GM12878 (cell line): ENCODE results near the gene PDZD2. TPM values are rescaled to one million over a fixed set of nuclear protein-coding genes. Genes with fewer than 3 reads are reported as not detected.

Experiments
- ATAC-seq: fragments of 200-7000 bp; cut with Tn5 transposase; 3 replicates; pipeline ENCODE4 v1.9.1; 2020; ENCODE audit warnings: mild to moderate bottlenecking, moderate library complexity
- BruUV-seq: library from RNA; stranded (reverse); fragments of 400-500 nt; replicated peaks from 2 replicates; lab custom pipeline; 2021; lab: Mats Ljungman, UMichigan
- CTCF ChIA-PET: fragments of 300-600 bp; sonication (Branson Sonifier 250); formaldehyde crosslinking; extraction: SDS; loops from one replicate; lab custom pipeline; 2021; ENCODE audit warnings: inconsistent platforms; lab: Yijun Ruan, JAX
- POLR2A ChIA-PET: fragments of 350-600 bp; formaldehyde crosslinking; extraction: SDS; loops from one replicate; lab custom pipeline; 2021; ENCODE audit warnings: inconsistent platforms; lab: Charles Lee
- RAD21 ChIA-PET: fragments of 300-600 bp; sonication (Branson Sonifier 250); formaldehyde crosslinking; loops from one replicate; lab custom pipeline; 2023; ENCODE audit warnings: antibody characterized with exemption; ENCODE audit not compliant: unreplicated experiment; lab: Charles Lee
- SMC1A ChIA-PET: fragments of 300-600 bp; sonication (Branson Sonifier 250); formaldehyde crosslinking; loops from one replicate; lab custom pipeline; 2023; ENCODE audit not compliant: unreplicated experiment, uncharacterized antibody; lab: Charles Lee
- DNase-seq: peaks from one replicate; pipeline ENCODE4 v3.0.0-alpha.2; 2011; ENCODE audit warnings: low read depth, low spot score
- FAIRE-seq: peaks from 3 replicates; lab custom pipeline; 2011; peaks lifted over from hg19 to GRCh38; lab: Jason Lieb, UNC
- H2AFZ ChIP-seq: 2 replicates; pipeline ENCODE4 v1.6.0; 2011; ENCODE audit warnings: low read depth, low read length, control low read depth; ENCODE audit not compliant: control insufficient read depth
- H3K27ac ChIP-seq: 2 replicates; pipeline ENCODE4 v1.5.1; 2011; ENCODE audit warnings: control low read depth; ENCODE audit not compliant: control insufficient read depth, insufficient read depth
- H3K27me3 ChIP-seq, 2 experiments: replicated peaks in 1 of 2; 2 replicates each; pipeline versions ENCODE4 v1.6.0 to v1.6.1; 2011; ENCODE audit warnings: low read length in 1 of 2; ENCODE audit not compliant: control insufficient read depth in 2 of 2, insufficient read depth in 2 of 2
- H3K36me3 ChIP-seq, 2 experiments: 2 replicates each; pipeline ENCODE4 v1.5.1; 2011; ENCODE audit warnings: low read length in 1 of 2; ENCODE audit not compliant: control insufficient read depth in 2 of 2, insufficient read depth in 2 of 2
- H3K4me1 ChIP-seq: 2 replicates; pipeline ENCODE4 v1.6.1; 2011; ENCODE audit warnings: mild to moderate bottlenecking, low read length, moderate library complexity, mixed read lengths; ENCODE audit not compliant: control insufficient read depth, insufficient read depth
- H3K4me2 ChIP-seq: 2 replicates; pipeline ENCODE4 v1.6.0; 2011; ENCODE audit warnings: control low read depth; ENCODE audit not compliant: control insufficient read depth, insufficient read depth
- H3K4me3 ChIP-seq: fragments of 200-600 bp; sonication (generic); 2 replicates; pipeline ENCODE4 v1.5.1; 2016
- H3K79me2 ChIP-seq: 2 replicates; pipeline ENCODE4 v1.6.0; 2011; ENCODE audit warnings: low read length; ENCODE audit not compliant: control insufficient read depth, insufficient read depth
- H3K9ac ChIP-seq: 2 replicates; pipeline ENCODE4 v1.8.0; 2011; ENCODE audit warnings: low read length, control low read depth, mixed read lengths; ENCODE audit not compliant: control insufficient read depth, insufficient read depth
- H3K9me3 ChIP-seq: replicated peaks from 3 replicates; pipeline ENCODE4 v1.5.1; 2011; ENCODE audit warnings: mild to moderate bottlenecking, low read length; ENCODE audit not compliant: control insufficient read depth, insufficient read depth
- H4K20me1 ChIP-seq: 2 replicates; pipeline ENCODE4 v1.6.0; 2011; ENCODE audit not compliant: control insufficient read depth, insufficient read depth
- CBX5 ChIP-seq: sonication (generic); IDR thresholded peaks from 2 replicates; pipeline ENCODE4 v1.6.1; 2016; ENCODE audit warnings: low read depth, moderate library complexity, mild to moderate bottlenecking, inconsistent platforms
- FOXM1 ChIP-seq: IDR thresholded peaks from 2 replicates; pipeline ENCODE4 v1.6.1; 2012; ENCODE audit warnings: low read depth, mild to moderate bottlenecking, inconsistent platforms, low read length, moderate library complexity
- NBN ChIP-seq: fragments of 450-650 bp; IDR thresholded peaks from 2 replicates; pipeline ENCODE4 v1.6.1; 2016
- NR2C1 ChIP-seq: fragments of 450-650 bp; IDR thresholded peaks from 2 replicates; pipeline ENCODE4 v1.6.1; 2017; ENCODE audit warnings: antibody characterized with exemption, mild to moderate bottlenecking, moderate library complexity
- NR2F1 ChIP-seq: fragments of 450-650 bp; conservative IDR thresholded peaks from 2 replicates; pipeline ENCODE4 v1.6.1; 2017; ENCODE audit warnings: mild to moderate bottlenecking
- PAX5 ChIP-seq: IDR thresholded peaks from 2 replicates; pipeline ENCODE4 v1.6.1; 2011; ENCODE audit warnings: low read depth, low read length, borderline replicate concordance
- RBBP5 ChIP-seq: fragments of 200-600 bp; sonication (generic); conservative IDR thresholded peaks from 2 replicates; pipeline ENCODE4 v1.6.1; 2016
- RELA ChIP-seq: fragments of 450-650 bp; IDR thresholded peaks from 2 replicates; pipeline ENCODE4 v1.8.0; 2014; ENCODE audit warnings: borderline replicate concordance; ENCODE audit not compliant: partially characterized antibody
- SMARCA5 ChIP-seq: fragments of 450-650 bp; IDR thresholded peaks from 2 replicates; pipeline ENCODE4 v1.6.1; 2017; ENCODE audit warnings: mild to moderate bottlenecking
- SUPT20H ChIP-seq: IDR thresholded peaks from 2 replicates; pipeline ENCODE4 v1.6.1; 2011; ENCODE audit warnings: low read depth, mild to moderate bottlenecking, low read length, moderate library complexity, borderline replicate concordance; ENCODE audit not compliant: control insufficient read depth
- ZBED1 ChIP-seq: IDR thresholded peaks from 2 replicates; pipeline ENCODE4 v1.6.1; 2016; ENCODE audit warnings: borderline replicate concordance
- ZNF217 ChIP-seq: fragments of 450-650 bp; IDR thresholded peaks from 2 replicates; pipeline ENCODE4 v1.6.1; 2017; ENCODE audit warnings: antibody characterized with exemption, mild to moderate bottlenecking
- ZNF384 ChIP-seq: IDR thresholded peaks from 2 replicates; pipeline ENCODE4 v1.6.1; 2012; ENCODE audit warnings: low read depth, mild to moderate bottlenecking, low read length, improper control_type of control experiment, borderline replicate concordance
- ZNF622 ChIP-seq: fragments of 450-650 bp; IDR thresholded peaks from 2 replicates; pipeline ENCODE4 v1.6.1; 2017; ENCODE audit warnings: mild to moderate bottlenecking, inconsistent platforms
- WGBS: methylation state at CpG from one replicate; pipeline ENCODE4 v1.1.6; 2016; ENCODE audit warnings: low lambda C conversion rate; ENCODE audit not compliant: insufficient replicate concordance, insufficient coverage; ENCODE audit errors: missing lambda C conversion rate; 5-methylcytosine and 5-hydroxymethylcytosine counted together
- in situ Hi-C: fragments of 300-500 bp; cut with MboI; formaldehyde crosslinking; loops from 9 replicates; pipeline ENCODE4 v1.14.3; 2018; ENCODE audit warnings: mixed read lengths
- intact Hi-C: fragments of 100-400 bp; cut with micrococcal nuclease; formaldehyde crosslinking; loops from one replicate; pipeline ENCODE4 v1.14.2; 2022; ENCODE audit not compliant: unreplicated experiment
- polyA plus RNA-seq, 11 experiments: library from polyadenylated mRNA; depleted of rRNA in 4 of 11; unstranded in 6 of 11; stranded (reverse) in 5 of 11; fragments of >200 nt; fragmentation: Nextera tagmentation in 4 of 11; fragmentation: Illumina TruSeq in 1 of 11; extraction: Ambion mirVana in 4 of 11; extraction: Trizol in 1 of 11; gene quantifications; 1 replicate in 1 of 11; 2 replicates in 10 of 11; pipeline versions ENCODE4 v1.2.1 to v1.2.3, GENCODE V29; 2011 to 2016; ENCODE audit warnings: inconsistent platforms in 2 of 11, missing spikeins in 2 of 11, low read depth in 1 of 11
- total RNA-seq, 4 experiments: library from RNA; depleted of rRNA in 3 of 4; stranded (reverse); fragments of >200 nt in 3 of 4; fragmentation: Illumina TruSeq in 1 of 4; extraction: Trizol in 1 of 4; gene quantifications; 2 replicates each; pipeline versions ENCODE4 v1.2.1 to v1.2.3, GENCODE V29; 2013 to 2021
- TF ChIP-seq, protein P1 (sequence below): fragments of 450-650 bp; IDR thresholded peaks from 2 replicates; pipeline ENCODE4 v1.6.1; 2017; ENCODE audit warnings: mild to moderate bottlenecking, moderate library complexity
- TF ChIP-seq, protein P2 (sequence below): fragments of 450-650 bp; IDR thresholded peaks from 2 replicates; pipeline ENCODE4 v1.6.1; 2017; ENCODE audit warnings: mild to moderate bottlenecking, moderate library complexity

Gene PDZD2
- total and polyA plus RNA-seq, 10 of the 15 experiments (the other 5 are each of a cell fraction or from before 2014, with no cell fraction given) = 0.01 to 0.58 (median 0.29) TPM; not detected in 3

DNA sequence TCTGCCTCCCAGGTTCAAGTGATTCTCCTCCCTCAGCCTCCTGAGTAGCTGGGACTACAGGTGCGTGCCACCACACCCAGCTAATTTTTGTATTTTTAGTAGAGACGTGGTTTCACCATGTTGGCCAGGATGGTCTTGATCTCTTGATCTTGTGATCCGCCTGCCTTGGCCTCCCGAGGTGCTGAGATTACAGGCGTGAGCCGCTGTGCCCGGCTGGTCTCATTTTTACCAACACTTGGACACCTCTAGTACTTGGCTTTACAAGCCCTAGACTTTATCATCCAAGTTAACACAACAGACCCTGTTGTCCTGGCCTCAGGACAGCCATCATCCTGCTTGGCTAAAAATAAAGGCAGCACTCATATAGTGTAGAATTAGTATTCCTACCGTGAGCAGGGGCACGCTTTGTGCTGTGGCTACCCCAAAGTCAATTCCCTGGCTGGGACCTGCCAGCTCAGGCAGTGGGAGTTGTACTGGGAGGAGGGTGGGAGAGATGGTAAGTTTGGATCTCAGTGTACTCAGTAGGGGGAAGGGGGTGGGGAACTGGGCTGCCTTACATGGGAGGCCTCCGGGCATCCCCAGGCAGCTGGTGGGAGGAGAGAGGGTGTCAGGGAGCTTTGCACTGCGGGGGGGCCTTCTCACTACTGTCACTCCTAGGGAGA lies 6.6 kb downstream of the PDZD2 start (continued):
- TF ChIP-seq, protein P1, sequence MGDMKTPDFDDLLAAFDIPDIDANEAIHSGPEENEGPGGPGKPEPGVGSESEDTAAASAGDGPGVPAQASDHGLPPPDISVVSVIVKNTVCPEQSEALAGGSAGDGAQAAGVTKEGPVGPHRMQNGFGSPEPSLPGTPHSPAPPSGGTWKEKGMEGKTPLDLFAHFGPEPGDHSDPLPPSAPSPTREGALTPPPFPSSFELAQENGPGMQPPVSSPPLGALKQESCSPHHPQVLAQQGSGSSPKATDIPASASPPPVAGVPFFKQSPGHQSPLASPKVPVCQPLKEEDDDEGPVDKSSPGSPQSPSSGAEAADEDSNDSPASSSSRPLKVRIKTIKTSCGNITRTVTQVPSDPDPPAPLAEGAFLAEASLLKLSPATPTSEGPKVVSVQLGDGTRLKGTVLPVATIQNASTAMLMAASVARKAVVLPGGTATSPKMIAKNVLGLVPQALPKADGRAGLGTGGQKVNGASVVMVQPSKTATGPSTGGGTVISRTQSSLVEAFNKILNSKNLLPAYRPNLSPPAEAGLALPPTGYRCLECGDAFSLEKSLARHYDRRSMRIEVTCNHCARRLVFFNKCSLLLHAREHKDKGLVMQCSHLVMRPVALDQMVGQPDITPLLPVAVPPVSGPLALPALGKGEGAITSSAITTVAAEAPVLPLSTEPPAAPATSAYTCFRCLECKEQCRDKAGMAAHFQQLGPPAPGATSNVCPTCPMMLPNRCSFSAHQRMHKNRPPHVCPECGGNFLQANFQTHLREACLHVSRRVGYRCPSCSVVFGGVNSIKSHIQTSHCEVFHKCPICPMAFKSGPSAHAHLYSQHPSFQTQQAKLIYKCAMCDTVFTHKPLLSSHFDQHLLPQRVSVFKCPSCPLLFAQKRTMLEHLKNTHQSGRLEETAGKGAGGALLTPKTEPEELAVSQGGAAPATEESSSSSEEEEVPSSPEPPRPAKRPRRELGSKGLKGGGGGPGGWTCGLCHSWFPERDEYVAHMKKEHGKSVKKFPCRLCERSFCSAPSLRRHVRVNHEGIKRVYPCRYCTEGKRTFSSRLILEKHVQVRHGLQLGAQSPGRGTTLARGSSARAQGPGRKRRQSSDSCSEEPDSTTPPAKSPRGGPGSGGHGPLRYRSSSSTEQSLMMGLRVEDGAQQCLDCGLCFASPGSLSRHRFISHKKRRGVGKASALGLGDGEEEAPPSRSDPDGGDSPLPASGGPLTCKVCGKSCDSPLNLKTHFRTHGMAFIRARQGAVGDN = no peak
- TF ChIP-seq FOXM1 = no peak

DNA sequence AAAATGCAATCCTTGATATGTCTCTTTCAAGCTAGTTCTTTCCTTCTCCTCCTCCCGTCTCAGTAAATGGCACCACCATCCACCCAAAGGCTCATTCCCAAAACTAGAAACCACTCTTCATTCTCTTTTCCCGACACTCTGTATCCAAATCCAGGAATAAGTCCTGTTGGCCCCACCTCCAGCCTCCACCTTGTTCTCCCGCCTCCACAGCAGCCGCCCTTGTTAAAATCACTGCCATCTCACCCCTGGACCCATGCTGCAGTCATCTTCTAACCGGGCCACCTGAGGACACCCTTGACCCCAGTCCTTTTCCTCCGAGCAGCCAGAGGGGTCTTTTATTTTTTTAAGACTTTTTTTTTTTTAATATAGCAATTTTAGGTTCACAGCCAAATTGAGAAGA lies 9.4 kb downstream of the PDZD2 start:
- TF ChIP-seq SUPT20H (no peak), SMARCA5 (no peak), RELA (no peak), NBN (no peak), NR2F1 (no peak), ZNF384 (no peak), NR2C1 (no peak), CBX5 (no peak), RBBP5 (no peak), ZNF217 (no peak), PAX5 (no peak), ZNF622 (no peak), ZBED1 (no peak)
- TF ChIP-seq, protein P2, sequence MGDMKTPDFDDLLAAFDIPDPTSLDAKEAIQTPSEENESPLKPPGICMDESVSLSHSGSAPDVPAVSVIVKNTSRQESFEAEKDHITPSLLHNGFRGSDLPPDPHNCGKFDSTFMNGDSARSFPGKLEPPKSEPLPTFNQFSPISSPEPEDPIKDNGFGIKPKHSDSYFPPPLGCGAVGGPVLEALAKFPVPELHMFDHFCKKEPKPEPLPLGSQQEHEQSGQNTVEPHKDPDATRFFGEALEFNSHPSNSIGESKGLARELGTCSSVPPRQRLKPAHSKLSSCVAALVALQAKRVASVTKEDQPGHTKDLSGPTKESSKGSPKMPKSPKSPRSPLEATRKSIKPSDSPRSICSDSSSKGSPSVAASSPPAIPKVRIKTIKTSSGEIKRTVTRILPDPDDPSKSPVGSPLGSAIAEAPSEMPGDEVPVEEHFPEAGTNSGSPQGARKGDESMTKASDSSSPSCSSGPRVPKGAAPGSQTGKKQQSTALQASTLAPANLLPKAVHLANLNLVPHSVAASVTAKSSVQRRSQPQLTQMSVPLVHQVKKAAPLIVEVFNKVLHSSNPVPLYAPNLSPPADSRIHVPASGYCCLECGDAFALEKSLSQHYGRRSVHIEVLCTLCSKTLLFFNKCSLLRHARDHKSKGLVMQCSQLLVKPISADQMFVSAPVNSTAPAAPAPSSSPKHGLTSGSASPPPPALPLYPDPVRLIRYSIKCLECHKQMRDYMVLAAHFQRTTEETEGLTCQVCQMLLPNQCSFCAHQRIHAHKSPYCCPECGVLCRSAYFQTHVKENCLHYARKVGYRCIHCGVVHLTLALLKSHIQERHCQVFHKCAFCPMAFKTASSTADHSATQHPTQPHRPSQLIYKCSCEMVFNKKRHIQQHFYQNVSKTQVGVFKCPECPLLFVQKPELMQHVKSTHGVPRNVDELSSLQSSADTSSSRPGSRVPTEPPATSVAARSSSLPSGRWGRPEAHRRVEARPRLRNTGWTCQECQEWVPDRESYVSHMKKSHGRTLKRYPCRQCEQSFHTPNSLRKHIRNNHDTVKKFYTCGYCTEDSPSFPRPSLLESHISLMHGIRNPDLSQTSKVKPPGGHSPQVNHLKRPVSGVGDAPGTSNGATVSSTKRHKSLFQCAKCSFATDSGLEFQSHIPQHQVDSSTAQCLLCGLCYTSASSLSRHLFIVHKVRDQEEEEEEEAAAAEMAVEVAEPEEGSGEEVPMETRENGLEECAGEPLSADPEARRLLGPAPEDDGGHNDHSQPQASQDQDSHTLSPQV = no peak

More for the DNA sequence above, 9.4 kb downstream of the PDZD2 start:
- Histone ChIP-seq H3K27me3 (peaks cover 1 to 3% of the 10 kb centered on the region in 2 experiments; a peak in 1 of 4 replicates), H3K27ac (no peak overlapping the region), H3K36me3 (no peaks in the 10 kb centered on the region), H3K79me2 (no peaks in the 10 kb centered on the region), H3K4me3 (no peak overlapping the region), H3K4me2 (no peak overlapping the region), H3K9me3 (no peaks in the 10 kb centered on the region), H4K20me1 (no peaks in the 10 kb centered on the region), H2AFZ (no peak overlapping the region), H3K4me1 (no peaks in the 10 kb centered on the region), H3K9ac (no peak overlapping the region)
- in situ Hi-C loops = no loop called here
- RAD21 ChIA-PET = no interaction called here
- POLR2A ChIA-PET = no interaction called here
- FAIRE-seq (no peak), ATAC-seq (no peak), DNase-seq (no peak)
- intact Hi-C loops = no loop called here
- BruUV-seq = no TSS peak
- SMC1A ChIA-PET = no interaction called here
- WGBS = 19% methylated on average over 6 of the region's 6 CpGs
- CTCF ChIA-PET = interaction anchor here (2.1 kb wide), 1 partner anchor 10 kb away, joined by 5 read pairs; the partner anchor contains the start of gene PDZD2
